ENCODE results near the gene POFUT2.

POFUT2 gene

DNA sequence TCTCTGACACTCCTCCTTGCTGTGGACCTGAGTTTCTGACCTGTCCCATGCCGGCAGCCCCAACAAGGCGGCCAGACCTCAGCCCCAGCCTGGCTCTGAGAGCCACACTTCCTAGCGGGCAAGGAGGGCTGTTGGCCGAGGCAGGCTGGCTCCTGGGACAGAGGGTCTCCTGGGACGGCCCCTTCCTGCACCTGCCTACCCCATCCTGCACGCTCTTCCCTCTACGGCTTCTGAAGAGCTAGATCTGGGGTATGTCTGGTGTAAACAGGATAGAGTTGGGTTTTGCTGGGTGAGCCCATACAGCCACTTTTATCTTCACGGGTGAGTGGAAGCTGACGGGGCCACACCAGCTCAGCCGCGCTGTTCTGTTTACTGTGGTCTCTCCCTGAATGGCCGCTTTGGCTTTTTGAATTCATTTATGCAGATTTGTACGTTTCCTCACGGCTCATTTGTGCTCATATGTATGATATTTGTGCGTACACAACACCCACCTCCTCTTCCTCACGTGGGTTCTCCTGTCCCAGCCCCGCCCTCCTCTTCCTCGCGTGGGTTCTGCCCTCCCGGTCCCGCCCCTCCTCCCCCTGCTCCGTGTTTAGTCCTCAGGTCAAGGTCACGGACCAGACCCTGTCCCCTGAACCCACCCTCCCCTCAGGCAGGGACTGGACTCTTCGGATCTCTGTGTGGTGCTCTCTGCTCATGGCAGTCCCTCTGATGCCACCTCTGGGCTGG is 34.7 kb upstream of the POFUT2 start:
- no peak for TF ChIP-seq POLR2AphosphoS5 (IDR thresholded peaks at IDR 0.05; ENCODE audit: low read depth, low read length)
- TF ChIP-seq TAF1 (IDR thresholded peaks at IDR 0.05; ENCODE audit: borderline replicate concordance, insufficient read depth, low read length) = no peak
- TF ChIP-seq FOXP2 (optimal IDR thresholded peaks at IDR 0.05; ENCODE audit: borderline replicate concordance, extremely low read depth, extremely low read length, insufficient read depth) = no peak
- no peak for TF ChIP-seq REST (IDR thresholded peaks at IDR 0.05; ENCODE audit: insufficient read depth in 1 of 2, low read depth in 2 of 2, low read length in 2 of 2)
- no peak for TF ChIP-seq SIN3A (IDR thresholded peaks at IDR 0.05; ENCODE audit: borderline replicate concordance, insufficient read depth, low read length)

DNA sequence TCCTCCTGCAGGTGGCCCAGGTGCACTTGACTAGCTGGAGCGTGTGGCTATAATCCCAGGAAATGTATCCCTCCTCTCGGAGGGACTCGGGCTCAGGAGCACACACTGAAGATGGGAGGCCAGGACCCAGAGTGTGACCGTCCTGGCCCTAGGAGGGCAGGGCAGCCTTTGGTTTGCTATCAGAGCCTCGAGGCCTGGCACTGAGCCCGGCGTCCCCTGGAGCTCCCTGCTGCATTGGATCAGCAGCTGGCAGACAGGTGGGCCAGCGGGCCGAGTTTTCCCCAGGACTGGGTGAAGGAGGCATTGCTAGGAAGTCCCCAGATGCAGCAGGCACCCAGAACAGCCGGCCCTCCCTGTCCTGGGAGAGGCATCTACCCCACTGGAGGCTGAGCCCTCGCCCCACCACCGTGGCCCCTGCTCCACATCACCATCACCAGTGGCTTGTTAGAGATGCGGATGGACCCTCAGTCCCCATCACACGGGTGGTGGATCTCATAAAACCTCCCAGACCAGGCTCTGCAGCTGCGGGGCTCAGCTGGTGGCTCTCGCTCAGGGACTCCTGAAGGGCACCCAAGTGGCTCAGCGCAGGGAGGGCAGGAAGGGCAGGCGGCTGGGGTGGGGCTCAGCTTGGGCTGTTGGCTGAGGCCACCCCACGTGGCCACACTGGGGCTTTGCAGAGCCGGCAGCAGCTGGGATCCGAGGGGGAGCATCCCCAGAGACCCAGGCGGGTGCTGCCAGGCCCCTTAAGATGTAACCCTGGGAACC is 32.7 kb upstream of the POFUT2 start:
- TF ChIP-seq REST (IDR thresholded peaks at IDR 0.05; ENCODE audit: insufficient read depth in 1 of 2, low read depth in 2 of 2, low read length in 2 of 2) = no peak
- TF ChIP-seq FOXP2 (optimal IDR thresholded peaks at IDR 0.05; ENCODE audit: borderline replicate concordance, extremely low read depth, extremely low read length, insufficient read depth) = no peak
- no peak for TF ChIP-seq TAF1 (IDR thresholded peaks at IDR 0.05; ENCODE audit: borderline replicate concordance, insufficient read depth, low read length)
- no peak for TF ChIP-seq SIN3A (IDR thresholded peaks at IDR 0.05; ENCODE audit: borderline replicate concordance, insufficient read depth, low read length)

- TF ChIP-seq TAF1 (IDR thresholded peaks at IDR 0.05; ENCODE audit: borderline replicate concordance, insufficient read depth, low read length) (no peak), SIN3A (IDR thresholded peaks at IDR 0.05; ENCODE audit: borderline replicate concordance, insufficient read depth, low read length) (no peak), POLR2AphosphoS5 (IDR thresholded peaks at IDR 0.05; ENCODE audit: low read depth, low read length) (no peak), FOXP2 (optimal IDR thresholded peaks at IDR 0.05; ENCODE audit: borderline replicate concordance, extremely low read depth, extremely low read length, insufficient read depth) (no peak), REST (IDR thresholded peaks at IDR 0.05; ENCODE audit: insufficient read depth in 1 of 2, low read depth in 2 of 2, low read length in 2 of 2) (no peak)
Measured at GRCh38 chr21:45319461-45320211, 31.9 kb upstream of the POFUT2 start.

DNA sequence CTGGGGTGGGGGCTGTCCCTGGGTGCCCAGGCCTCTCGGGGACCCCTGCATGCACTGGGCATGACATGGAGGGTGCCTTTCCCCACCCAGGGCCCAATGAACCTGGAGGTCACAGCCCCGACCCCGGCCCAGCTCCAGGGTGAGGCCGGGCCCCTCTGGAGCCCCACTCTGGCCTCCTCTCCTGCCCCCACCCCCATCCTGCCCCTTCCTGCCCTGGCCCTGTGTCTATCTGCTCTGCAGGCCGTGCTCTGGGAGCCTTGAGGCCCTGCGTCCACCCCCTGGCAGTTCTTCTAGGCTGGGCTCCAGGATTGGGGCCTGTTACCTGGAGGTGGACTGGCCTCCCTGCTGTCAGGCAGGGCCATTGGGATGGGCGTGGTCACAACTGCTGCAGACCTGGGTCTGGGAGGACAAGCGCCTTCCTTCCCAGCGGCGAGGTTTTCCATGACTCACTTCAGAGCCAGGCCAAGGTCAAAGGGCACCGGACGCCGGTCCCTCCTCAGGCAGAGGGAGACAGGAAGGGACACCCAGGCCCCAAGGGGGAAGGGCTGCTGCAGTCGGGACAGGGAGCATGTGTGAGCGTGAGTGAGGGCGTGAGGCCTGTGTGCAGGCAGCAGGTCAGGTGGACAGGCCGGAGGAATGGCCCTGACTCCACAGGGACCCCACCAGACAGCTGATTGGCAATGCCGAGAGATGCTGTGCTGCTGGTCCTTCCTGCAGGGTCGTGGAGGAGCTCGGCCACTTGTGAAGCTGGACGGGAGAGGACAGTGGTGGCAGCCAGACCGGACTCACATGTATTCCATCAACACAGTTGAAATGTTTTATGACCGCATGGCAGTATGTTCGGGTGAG is 31.1 kb upstream of the POFUT2 start:
- TF ChIP-seq POLR2AphosphoS5 (IDR thresholded peaks at IDR 0.05; ENCODE audit: low read depth, low read length) (no peak), SIN3A (IDR thresholded peaks at IDR 0.05; ENCODE audit: borderline replicate concordance, insufficient read depth, low read length) (no peak)

DNA sequence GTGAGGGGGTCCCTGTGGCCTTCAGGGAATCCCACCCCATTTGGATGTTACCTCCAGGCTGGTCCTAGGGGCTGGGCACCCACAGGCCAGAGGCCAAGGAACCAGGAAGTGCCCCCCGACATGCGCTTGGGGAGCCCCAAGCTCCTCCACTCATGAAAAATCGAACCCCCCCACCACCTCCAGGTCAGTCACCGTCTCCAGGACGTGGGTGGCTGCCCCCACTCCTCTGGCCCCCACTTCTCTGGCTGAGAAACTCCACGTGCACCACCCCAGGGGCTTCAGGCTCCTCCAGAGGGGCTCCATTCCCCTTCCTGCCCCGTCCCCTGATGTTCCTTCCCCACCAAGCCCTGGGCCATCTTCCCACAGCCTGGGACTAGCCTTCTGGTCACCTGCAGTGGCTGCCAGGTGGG is 30.5 kb upstream of the POFUT2 start:
- TF ChIP-seq TAF1 (IDR thresholded peaks at IDR 0.05; ENCODE audit: borderline replicate concordance, insufficient read depth, low read length) = no peak
- TF ChIP-seq SIN3A (IDR thresholded peaks at IDR 0.05; ENCODE audit: borderline replicate concordance, insufficient read depth, low read length) = no peak
- TF ChIP-seq POLR2AphosphoS5 (IDR thresholded peaks at IDR 0.05; ENCODE audit: low read depth, low read length) = no peak
- TF ChIP-seq REST (IDR thresholded peaks at IDR 0.05; ENCODE audit: insufficient read depth in 1 of 2, low read depth in 2 of 2, low read length in 2 of 2) = no peak
- no peak for TF ChIP-seq FOXP2 (optimal IDR thresholded peaks at IDR 0.05; ENCODE audit: borderline replicate concordance, extremely low read depth, extremely low read length, insufficient read depth)

All from PFSK-1 (cell line).